GM12878 (cell line): ENCODE results near the gene UACA. TPM values are rescaled to one million over a fixed set of nuclear protein-coding genes. Genes with fewer than 3 reads are reported as not detected.

Experiments used
- ASH2L ChIP-seq: fragments of 300-600, 200-600 bp; sonication (generic); IDR thresholded peaks from 2 replicates; pipeline ENCODE4 v1.6.1; 2017; ENCODE audit warnings: low read depth, mild to moderate bottlenecking, borderline replicate concordance
- BCL11A ChIP-seq: IDR thresholded peaks from 2 replicates; pipeline ENCODE4 v1.6.1; 2011; ENCODE audit warnings: low read depth, low read length
- BRCA1 ChIP-seq: IDR thresholded peaks from 2 replicates; pipeline ENCODE4 v1.6.1; 2011; ENCODE audit warnings: low read depth, low read length, improper control_type of control experiment
- CHD4 ChIP-seq: fragments of 200-600 bp; sonication (generic); IDR thresholded peaks from 2 replicates; pipeline ENCODE4 v1.6.1; 2016; ENCODE audit warnings: mild to moderate bottlenecking
- FOXM1 ChIP-seq: IDR thresholded peaks from 2 replicates; pipeline ENCODE4 v1.6.1; 2012; ENCODE audit warnings: low read depth, mild to moderate bottlenecking, inconsistent platforms, low read length, moderate library complexity
- MYC ChIP-seq: IDR thresholded peaks from 2 replicates; pipeline ENCODE4 v1.6.1; 2011; ENCODE audit warnings: mild to moderate bottlenecking, low read length, moderate library complexity, inconsistent platforms; ENCODE audit not compliant: insufficient read depth, insufficient replicate concordance, insufficient read length, severe bottlenecking
- PBX3 ChIP-seq: IDR thresholded peaks from 2 replicates; pipeline ENCODE4 v1.6.1; 2011; ENCODE audit warnings: mild to moderate bottlenecking, low read depth, low read length, moderate library complexity; ENCODE audit not compliant: insufficient replicate concordance
- POLR2A ChIP-seq: IDR thresholded peaks from 2 replicates; pipeline ENCODE4 v1.6.1; 2011; ENCODE audit warnings: low read depth, mild to moderate bottlenecking, low read length
- POLR2AphosphoS5 ChIP-seq: IDR thresholded peaks from 2 replicates; pipeline ENCODE4 v1.6.1; 2011; ENCODE audit warnings: mild to moderate bottlenecking, low read length, inconsistent platforms
- REST ChIP-seq: IDR thresholded peaks from 2 replicates; pipeline ENCODE4 v1.6.1; 2012; ENCODE audit warnings: mild to moderate bottlenecking, low read depth, low read length
- SKIL ChIP-seq: fragments of 450-650 bp; IDR thresholded peaks from 2 replicates; pipeline ENCODE4 v1.6.1; 2017; ENCODE audit warnings: mild to moderate bottlenecking, low read depth, inconsistent platforms; ENCODE audit not compliant: poor library complexity, severe bottlenecking
- SP1 ChIP-seq: IDR thresholded peaks from one replicate; pipeline ENCODE4 v1.6.1; 2011; ENCODE audit warnings: low read depth, low read length
- SPI1 ChIP-seq: IDR thresholded peaks from 2 replicates; pipeline ENCODE4 v1.6.1; 2011; ENCODE audit warnings: low read depth, mild to moderate bottlenecking, low read length, moderate library complexity, borderline replicate concordance; ENCODE audit not compliant: insufficient read depth
- polyA plus RNA-seq, 11 experiments: library from polyadenylated mRNA; depleted of rRNA in 4 of 11; unstranded in 6 of 11; stranded (reverse) in 5 of 11; fragments of >200 nt; fragmentation: Nextera tagmentation in 4 of 11; fragmentation: Illumina TruSeq in 1 of 11; extraction: Ambion mirVana in 4 of 11; extraction: Trizol in 1 of 11; gene quantifications; 1 replicate in 1 of 11; 2 replicates in 10 of 11; pipeline versions ENCODE4 v1.2.1 to v1.2.3, GENCODE V29; 2011 to 2016; ENCODE audit warnings: inconsistent platforms in 2 of 11, missing spikeins in 2 of 11, low read depth in 1 of 11
- total RNA-seq, 4 experiments: library from RNA; depleted of rRNA in 3 of 4; stranded (reverse); fragments of >200 nt in 3 of 4; fragmentation: Illumina TruSeq in 1 of 4; extraction: Trizol in 1 of 4; gene quantifications; 2 replicates each; pipeline versions ENCODE4 v1.2.1 to v1.2.3, GENCODE V29; 2013 to 2021

The UACA gene
- total and polyA plus RNA-seq, 10 of the 15 experiments (the other 5 are each of a cell fraction or from before 2014, with no cell fraction given): 0.30 to 4.0 (median 2.0) TPM

- TF ChIP-seq ASH2L (no peak), PBX3 (no peak), BCL11A (no peak), POLR2AphosphoS5 (no peak), REST (no peak), FOXM1 (no peak), SP1 (no peak), BRCA1 (no peak), SPI1 (no peak), MYC (no peak), POLR2A (no peak), CHD4 (no peak), SKIL (no peak)
These were observed 112.0 kb downstream of the UACA start (continued) for GRCh38 chr15:70651303-70651845.
